ENCODE data around the gene GNAT1.

The GNAT1 gene

DNA sequence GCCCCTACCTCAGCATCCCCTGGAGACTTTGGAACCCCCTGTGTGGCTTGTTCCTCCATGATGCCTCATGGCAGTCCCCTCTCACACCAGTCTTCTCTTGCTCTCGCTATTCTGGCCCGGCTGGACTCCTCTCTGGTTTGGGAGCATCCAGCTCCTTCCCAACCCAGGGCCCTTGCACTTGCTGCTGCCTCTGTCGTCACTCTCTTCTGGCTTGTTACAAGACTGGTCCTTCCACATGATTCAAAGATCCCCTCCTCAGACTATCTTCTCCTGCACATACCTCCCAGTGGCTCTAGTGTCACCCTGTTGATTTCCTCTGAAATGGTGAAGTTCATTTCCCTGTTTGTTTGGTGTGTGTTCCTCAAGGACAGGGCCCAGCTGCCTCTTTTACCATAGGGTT lies 38.1 kb downstream of the GNAT1 start:
- Histone ChIP-seq H3K9ac (ENCODE audit: low read length) (no peak overlapping the region), H3K27ac (ENCODE audit: low read depth, low read length) (no peak overlapping the region), H3K4me1 (ENCODE audit: insufficient read depth, low read length) (peaks cover 16% of the 10 kb centered on the region), H3K27me3 (ENCODE audit: control insufficient read depth in 1 of 2, insufficient read depth in 2 of 2, low read length in 2 of 2) (no peaks in the 10 kb centered on the region), H3K4me3 (ENCODE audit: low read depth in 1 of 2, low read length in 2 of 2) (no peak overlapping the region), H3K9me3 (ENCODE audit: low read length) (no peaks in the 10 kb centered on the region), H3K36me3 (ENCODE audit: insufficient read depth, low read length) (no peaks in the 10 kb centered on the region)

DNA sequence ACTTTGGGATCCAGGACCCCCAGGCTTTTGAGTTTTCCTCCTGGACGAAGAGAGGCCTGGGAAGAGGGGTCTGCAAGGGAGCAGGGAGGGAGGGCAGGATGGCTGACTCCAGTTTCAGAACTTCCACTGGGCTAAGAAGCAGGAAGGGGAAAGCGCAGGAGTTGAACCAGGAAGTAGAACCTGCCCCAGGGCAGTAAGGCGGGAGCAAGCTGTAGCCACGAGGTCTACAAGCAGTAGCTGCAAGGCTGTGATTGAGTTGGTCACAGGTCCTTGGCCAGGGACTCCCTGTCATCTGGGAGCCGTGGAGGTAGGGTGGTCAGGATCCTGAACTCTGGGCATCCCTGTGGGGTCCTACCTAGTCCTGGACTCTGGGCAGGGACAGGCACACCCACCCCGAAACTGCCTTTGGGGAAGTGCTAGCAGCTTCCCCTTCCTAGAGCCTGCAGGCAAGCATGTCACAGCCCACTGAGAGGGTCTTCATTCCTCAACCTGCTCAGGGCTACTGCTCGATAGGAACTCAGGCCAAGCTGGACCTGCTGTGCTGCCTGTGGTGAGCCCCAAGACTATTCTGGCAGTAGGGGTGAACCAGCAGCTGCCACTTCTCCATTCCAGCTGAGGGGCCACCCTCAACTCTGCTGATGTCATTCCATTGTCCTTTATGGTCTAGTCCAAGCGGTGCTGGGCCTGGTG lies 38.8 kb downstream of the GNAT1 start:
- Histone ChIP-seq H3K27ac (ENCODE audit: low read depth, low read length) (no peak overlapping the region), H3K9me3 (ENCODE audit: low read length) (no peaks in the 10 kb centered on the region), H3K4me1 (ENCODE audit: insufficient read depth, low read length) (peaks cover 23% of the 10 kb centered on the region), H3K27me3 (ENCODE audit: control insufficient read depth in 1 of 2, insufficient read depth in 2 of 2, low read length in 2 of 2) (no peaks in the 10 kb centered on the region), H3K4me3 (ENCODE audit: low read depth in 1 of 2, low read length in 2 of 2) (no peak overlapping the region), H3K36me3 (ENCODE audit: insufficient read depth, low read length) (no peaks in the 10 kb centered on the region), H3K9ac (ENCODE audit: low read length) (no peak overlapping the region)

DNA sequence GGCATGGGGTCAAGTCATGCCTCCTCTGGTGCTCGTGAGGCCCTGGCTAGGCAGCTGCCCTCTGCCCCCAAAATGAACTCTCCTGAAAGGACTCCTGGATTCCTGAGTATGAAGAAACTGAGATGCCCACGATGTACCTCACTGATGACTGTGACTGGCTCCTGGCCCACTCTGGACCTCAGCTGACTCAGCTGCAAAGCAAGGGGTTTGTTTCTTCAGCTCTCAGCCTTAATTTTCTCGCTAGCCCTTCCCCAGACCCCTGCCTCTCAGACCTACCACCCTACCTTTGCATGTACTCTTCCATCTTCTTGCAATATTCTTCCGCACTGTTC lies 39.4 kb downstream of the GNAT1 start:
- H3K4me1 ChIP-seq (ENCODE audit: insufficient read depth, low read length) = peaks cover 24% of the 10 kb centered on the region
- no peak overlapping the region for H3K4me3 ChIP-seq (ENCODE audit: low read depth in 1 of 2, low read length in 2 of 2)
- no peaks in the 10 kb centered on the region for H3K27me3 ChIP-seq (ENCODE audit: control insufficient read depth in 1 of 2, insufficient read depth in 2 of 2, low read length in 2 of 2)
- no peak overlapping the region for H3K9ac ChIP-seq (ENCODE audit: low read length)
- no peak overlapping the region for H3K27ac ChIP-seq (ENCODE audit: low read depth, low read length)
- no peaks in the 10 kb centered on the region for H3K36me3 ChIP-seq (ENCODE audit: insufficient read depth, low read length)
- H3K9me3 ChIP-seq (ENCODE audit: low read length) = no peaks in the 10 kb centered on the region

DNA sequence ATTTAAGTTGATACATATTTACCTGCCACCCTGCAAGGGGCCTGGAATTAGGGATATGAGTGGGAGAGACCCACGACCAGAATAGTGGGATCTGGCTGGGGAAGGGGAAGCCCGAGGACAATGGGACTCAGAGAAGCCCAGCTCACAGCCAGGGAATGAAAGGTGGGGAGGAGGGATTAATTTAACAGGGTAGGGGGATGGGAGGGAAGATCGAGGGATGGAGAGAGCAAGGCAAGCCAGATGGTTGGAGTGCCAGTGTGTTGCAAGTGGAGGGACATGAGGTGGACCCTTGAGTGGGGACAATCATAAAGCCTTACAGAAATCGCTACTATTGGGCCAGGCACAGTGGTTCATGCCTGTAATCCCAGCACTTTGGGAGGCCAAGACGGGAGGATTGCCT lies 40.2 kb downstream of the GNAT1 start:
- Histone ChIP-seq H3K27ac (ENCODE audit: low read depth, low read length) (no peak overlapping the region), H3K4me1 (ENCODE audit: insufficient read depth, low read length) (peaks cover 17% of the 10 kb centered on the region)

DNA sequence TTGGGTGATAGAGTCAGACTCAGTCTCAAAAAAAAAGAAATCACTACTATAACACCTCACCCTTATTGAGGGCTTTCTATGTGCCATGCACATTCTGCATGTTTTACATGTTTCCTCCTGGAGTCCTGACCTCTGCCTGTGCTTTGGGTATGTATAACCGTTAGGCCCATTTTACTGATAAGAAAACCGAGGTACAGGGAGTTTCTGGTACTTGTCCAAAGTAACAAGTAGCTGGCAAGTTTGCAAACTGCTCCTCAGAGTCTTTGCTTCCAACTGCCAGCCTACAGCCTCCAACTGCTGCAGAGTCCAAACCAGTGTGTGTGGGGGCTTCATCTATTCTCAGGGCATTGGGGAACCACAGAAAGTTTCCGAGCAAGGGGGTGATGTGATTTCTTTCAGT lies 40.9 kb downstream of the GNAT1 start:
- H3K27ac ChIP-seq (ENCODE audit: low read depth, low read length) = no peak overlapping the region
- no peaks in the 10 kb centered on the region for H3K9me3 ChIP-seq (ENCODE audit: low read length)
- H3K27me3 ChIP-seq (ENCODE audit: control insufficient read depth in 1 of 2, insufficient read depth in 2 of 2, low read length in 2 of 2) = no peaks in the 10 kb centered on the region
- H3K36me3 ChIP-seq (ENCODE audit: insufficient read depth, low read length) = no peaks in the 10 kb centered on the region
- no peak overlapping the region for H3K9ac ChIP-seq (ENCODE audit: low read length)
- peaks cover 12% of the 10 kb centered on the region for H3K4me1 ChIP-seq (ENCODE audit: insufficient read depth, low read length)
- no peak overlapping the region for H3K4me3 ChIP-seq (ENCODE audit: low read depth in 1 of 2, low read length in 2 of 2)

More for the DNA sequence above, 40.2 kb downstream of the GNAT1 start:
- no peaks in the 10 kb centered on the region for H3K36me3 ChIP-seq (ENCODE audit: insufficient read depth, low read length)
- no peaks in the 10 kb centered on the region for H3K9me3 ChIP-seq (ENCODE audit: low read length)
- no peaks in the 10 kb centered on the region for H3K27me3 ChIP-seq (ENCODE audit: control insufficient read depth in 1 of 2, insufficient read depth in 2 of 2, low read length in 2 of 2)
- no peak overlapping the region for H3K9ac ChIP-seq (ENCODE audit: low read length)
- H3K4me3 ChIP-seq (ENCODE audit: low read depth in 1 of 2, low read length in 2 of 2) = no peak overlapping the region

DNA sequence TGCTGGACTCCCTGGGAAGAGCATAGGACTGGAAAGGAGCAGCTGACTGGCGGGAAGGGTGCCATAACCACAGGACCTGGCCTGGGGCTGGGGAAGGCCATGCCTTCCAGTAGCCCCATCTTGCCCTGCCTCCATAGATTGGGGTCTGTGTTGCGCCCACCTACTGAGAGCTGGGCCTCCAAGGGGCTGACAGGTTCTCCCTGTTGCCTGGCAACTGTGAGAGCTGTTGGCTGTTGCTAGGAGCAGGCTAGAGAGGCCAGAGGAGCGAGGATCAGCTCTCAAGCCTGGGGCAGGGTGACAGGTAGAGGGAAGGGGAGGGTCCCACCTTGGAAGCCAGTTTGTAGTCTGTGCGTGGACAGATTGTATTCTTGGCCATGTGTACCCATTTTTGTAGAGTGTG lies 41.8 kb downstream of the GNAT1 start:
- Histone ChIP-seq H3K9ac (ENCODE audit: low read length) (no peak overlapping the region), H3K27me3 (ENCODE audit: control insufficient read depth in 1 of 2, insufficient read depth in 2 of 2, low read length in 2 of 2) (no peaks in the 10 kb centered on the region), H3K4me1 (ENCODE audit: insufficient read depth, low read length) (peaks cover 11% of the 10 kb centered on the region), H3K4me3 (ENCODE audit: low read depth in 1 of 2, low read length in 2 of 2) (no peak overlapping the region), H3K36me3 (ENCODE audit: insufficient read depth, low read length) (no peaks in the 10 kb centered on the region), H3K9me3 (ENCODE audit: low read length) (no peaks in the 10 kb centered on the region), H3K27ac (ENCODE audit: low read depth, low read length) (no peak overlapping the region)

DNA sequence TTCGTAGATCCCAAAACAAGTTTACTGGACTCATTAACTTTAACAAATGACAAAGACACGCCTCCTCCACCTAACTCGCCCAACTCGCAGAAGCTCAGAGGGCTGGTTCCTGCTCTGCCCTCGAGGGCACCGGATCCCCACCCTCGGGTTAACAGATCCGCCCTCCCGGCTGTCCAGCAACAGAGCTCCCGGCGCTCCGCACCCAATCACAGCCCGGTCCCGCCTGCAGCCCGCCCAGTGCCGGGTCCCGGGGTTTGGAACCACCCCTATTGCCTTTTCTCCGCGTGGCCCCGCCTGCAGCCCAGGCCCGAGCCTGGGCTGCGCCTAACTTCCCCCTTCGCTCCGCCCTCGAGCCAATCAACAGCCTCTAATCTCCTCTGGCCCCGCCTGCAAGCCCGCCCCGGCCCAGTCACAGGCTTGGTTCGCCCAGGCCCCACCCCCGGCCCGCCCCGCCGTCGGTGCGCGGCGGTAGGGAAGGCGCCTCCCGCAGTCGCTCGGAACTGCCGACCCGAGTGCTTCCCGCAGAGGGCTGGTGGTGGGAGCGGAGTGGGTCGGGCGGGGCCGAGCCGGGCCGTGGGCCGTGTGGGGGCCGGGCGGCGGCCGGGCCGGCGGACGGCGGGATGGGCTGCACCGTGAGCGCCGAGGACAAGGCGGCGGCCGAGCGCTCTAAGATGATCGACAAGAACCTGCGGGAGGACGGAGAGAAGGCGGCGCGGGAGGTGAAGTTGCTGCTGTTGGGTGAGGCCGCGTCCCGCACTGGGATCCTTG lies 44.5 kb downstream of the GNAT1 start, which contains the start of gene GNAI2:
Gene GNAI2 (plus strand): TSS at position 489 of the 768 bp plus-strand sequence. CDS start 132 bp downstream, at position 621.
- Histone ChIP-seq H3K27ac (ENCODE audit: low read depth, low read length) (peak within 1 kb of the TSS; percentile 91), H3K4me1 (ENCODE audit: insufficient read depth, low read length) (peaks cover 37% of the 10 kb centered on the region)

DNA sequence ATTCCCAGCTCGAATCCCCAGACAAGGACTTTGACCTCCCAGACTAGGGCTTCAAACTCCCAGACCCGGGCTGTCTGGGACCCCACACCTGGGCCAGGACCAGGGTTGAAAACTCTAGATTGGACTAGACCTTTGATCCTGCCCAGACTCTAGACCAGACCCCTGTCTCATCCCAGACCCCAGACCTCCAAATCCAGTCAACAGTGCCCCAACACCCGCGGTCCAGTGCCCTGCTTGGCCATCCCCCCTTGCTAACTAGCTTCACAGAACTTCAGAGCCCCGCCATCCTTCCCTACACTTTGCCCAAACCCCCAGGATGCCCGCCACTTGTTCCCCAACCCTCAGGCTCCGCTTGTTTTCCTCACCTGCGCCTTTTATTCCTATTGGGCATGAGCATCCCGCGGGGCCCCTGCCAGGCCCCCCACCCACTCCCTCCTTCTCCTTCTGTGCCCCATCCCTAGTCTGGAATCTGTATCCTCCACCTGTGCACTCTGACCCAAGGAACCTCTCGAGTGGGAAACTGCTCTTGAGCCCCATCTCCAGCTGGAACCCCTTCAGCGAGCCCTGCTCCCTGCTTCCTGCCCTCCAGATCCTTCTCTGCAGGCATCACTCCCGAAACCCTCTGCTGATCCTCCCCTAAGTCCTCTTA lies 45.2 kb downstream of the GNAT1 start:
- Histone ChIP-seq H3K9me3 (ENCODE audit: low read length) (no peaks in the 10 kb centered on the region), H3K4me1 (ENCODE audit: insufficient read depth, low read length) (peaks cover 44% of the 10 kb centered on the region), H3K36me3 (ENCODE audit: insufficient read depth, low read length) (peaks cover 4% of the 10 kb centered on the region), H3K9ac (ENCODE audit: low read length) (peak overlapping the region; percentile 98), H3K27me3 (ENCODE audit: control insufficient read depth in 1 of 2, insufficient read depth in 2 of 2, low read length in 2 of 2) (no peaks in the 10 kb centered on the region), H3K27ac (ENCODE audit: low read depth, low read length) (peak overlapping the region; percentile 91), H3K4me3 (ENCODE audit: low read depth in 1 of 2, low read length in 2 of 2) (peak overlapping the region; percentile 62 to 96)

More for the DNA sequence above, 44.5 kb downstream of the GNAT1 start, which contains the start of gene GNAI2:
- Histone ChIP-seq H3K4me3 (ENCODE audit: low read depth in 1 of 2, low read length in 2 of 2) (peak within 1 kb of the TSS; percentile 62 to 96), H3K9ac (ENCODE audit: low read length) (peak within 1 kb of the TSS; percentile 98), H3K27me3 (ENCODE audit: control insufficient read depth in 1 of 2, insufficient read depth in 2 of 2, low read length in 2 of 2) (no peaks in the 10 kb centered on the region), H3K9me3 (ENCODE audit: low read length) (no peaks in the 10 kb centered on the region), H3K36me3 (ENCODE audit: insufficient read depth, low read length) (peaks cover 4% of the 10 kb centered on the region)

DNA sequence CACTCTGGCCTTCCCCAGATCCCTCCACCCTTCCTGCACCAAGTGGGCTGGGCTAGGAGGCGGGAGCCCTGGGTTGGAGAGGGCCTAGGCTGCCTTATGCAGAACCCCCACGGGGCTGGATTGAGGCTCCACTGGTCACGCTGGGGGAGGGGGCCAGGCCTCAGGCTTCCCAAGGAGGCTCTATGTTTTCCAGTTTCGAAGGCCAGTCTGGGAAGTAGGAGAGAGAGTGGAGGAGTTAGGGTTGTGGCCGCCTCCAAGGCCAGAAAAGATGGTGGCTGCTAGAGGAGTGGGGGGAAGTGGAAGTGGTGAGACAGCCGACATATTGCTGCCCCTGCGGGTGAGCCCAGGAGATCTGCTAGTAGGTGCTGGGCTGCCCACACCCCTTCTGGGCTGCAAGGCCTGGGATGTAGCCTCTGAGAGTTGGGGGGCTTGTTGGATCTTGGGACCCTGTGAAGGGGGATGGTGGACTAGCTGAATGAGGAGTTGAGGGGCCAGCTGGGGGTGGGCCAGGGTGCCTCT lies 45.8 kb downstream of the GNAT1 start:
- Histone ChIP-seq H3K27me3 (ENCODE audit: control insufficient read depth in 1 of 2, insufficient read depth in 2 of 2, low read length in 2 of 2) (no peaks in the 10 kb centered on the region), H3K27ac (ENCODE audit: low read depth, low read length) (peak overlapping the region; percentile 91), H3K4me3 (ENCODE audit: low read depth in 1 of 2, low read length in 2 of 2) (peak overlapping the region; percentile 62 to 96), H3K9ac (ENCODE audit: low read length) (peak overlapping the region; percentile 98), H3K4me1 (ENCODE audit: insufficient read depth, low read length) (peaks cover 50% of the 10 kb centered on the region), H3K36me3 (ENCODE audit: insufficient read depth, low read length) (peaks cover 4% of the 10 kb centered on the region), H3K9me3 (ENCODE audit: low read length) (no peaks in the 10 kb centered on the region)

DNA sequence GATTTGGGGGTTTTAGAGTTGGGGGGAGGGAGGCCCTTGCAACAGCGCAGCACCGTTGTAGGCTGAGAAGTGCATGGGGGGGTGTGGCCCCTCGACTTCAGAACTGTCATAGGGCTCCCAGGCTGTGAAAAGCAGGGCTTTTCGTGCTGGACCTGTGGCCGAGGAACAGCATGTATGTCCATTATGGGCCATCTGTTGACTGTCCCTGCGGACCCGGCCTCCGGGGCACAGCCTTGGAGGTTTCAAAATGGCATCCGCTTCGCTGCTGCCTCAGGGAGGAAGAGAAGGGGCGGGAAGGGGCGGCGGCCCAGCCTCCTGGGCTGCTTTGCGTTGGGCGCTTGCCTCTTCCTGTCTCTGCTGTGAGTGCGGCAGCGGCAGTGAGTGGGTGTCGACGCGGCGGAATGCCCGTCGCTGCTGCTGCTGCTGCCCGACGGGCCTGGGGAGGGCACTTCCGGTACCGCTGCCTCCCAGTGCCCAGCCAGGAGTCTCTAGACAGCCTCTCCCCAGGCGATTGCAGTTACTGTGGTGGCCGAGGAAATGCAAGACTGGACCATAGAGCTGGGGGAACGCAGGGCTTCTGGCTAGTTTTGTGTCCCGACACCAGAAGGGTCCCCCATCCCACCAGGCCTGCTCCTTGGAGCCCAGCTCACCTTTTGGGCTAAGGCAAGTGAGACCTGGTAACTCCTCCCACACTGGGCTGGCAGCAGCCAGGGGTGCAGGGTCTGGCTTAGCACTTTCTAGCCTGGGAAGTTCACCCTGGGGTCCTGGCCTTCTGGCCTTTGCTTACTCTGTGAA lies 46.5 kb downstream of the GNAT1 start:
- peak overlapping the region; percentile 98 for H3K9ac ChIP-seq (ENCODE audit: low read length)
- H3K4me1 ChIP-seq (ENCODE audit: insufficient read depth, low read length) = peaks cover 57% of the 10 kb centered on the region
- H3K9me3 ChIP-seq (ENCODE audit: low read length) = no peaks in the 10 kb centered on the region
- H3K27me3 ChIP-seq (ENCODE audit: control insufficient read depth in 1 of 2, insufficient read depth in 2 of 2, low read length in 2 of 2) = no peaks in the 10 kb centered on the region
- peak overlapping the region; percentile 62 to 96 for H3K4me3 ChIP-seq (ENCODE audit: low read depth in 1 of 2, low read length in 2 of 2)
- peak overlapping the region; percentile 91 for H3K27ac ChIP-seq (ENCODE audit: low read depth, low read length)
- H3K36me3 ChIP-seq (ENCODE audit: insufficient read depth, low read length) = peaks cover 4% of the 10 kb centered on the region

Measured in muscle layer of colon (tissue), 2 donors.